ENCODE data around the gene RBCK1.
"Not testable (repeated sequence)": the region's sequence is repeated elsewhere in the genome, so short reads cannot be mapped to it uniquely, and the experiment has no call there.

Gene RBCK1

GRCh38 chr20:437787-438486, 29.8 kb downstream of the RBCK1 start:
- peak in 1 of 14 donors; percentile 10 for DNase-seq

GRCh38 chr20:438571-439469, 30.7 kb downstream of the RBCK1 start:
- peak in 1 of 14 donors; percentile 9 for DNase-seq

GRCh38 chr20:440148-440547, 32.0 kb downstream of the RBCK1 start:
- DNase-seq, result no peak

GRCh38 chr20:440636-441035, 32.5 kb downstream of the RBCK1 start:
- DNase-seq, result no peak

GRCh38 chr20:443223-443775, 35.2 kb downstream of the RBCK1 start:
- no peak for DNase-seq

- peak in 1 of 14 donors; percentile 63 for DNase-seq
Observed at GRCh38 chr20:444117-444516, 36.0 kb downstream of the RBCK1 start.

GRCh38 chr20:444862-445426, 36.8 kb downstream of the RBCK1 start:
- peak in 1 of 14 donors; percentile 45 for DNase-seq

- DNase-seq, result peak in 1 of 14 donors; percentile 4
Observed at GRCh38 chr20:445514-446336, 37.6 kb downstream of the RBCK1 start.

GRCh38 chr20:452021-452420, 43.9 kb downstream of the RBCK1 start:
- not testable (repeated sequence) for DNase-seq

GRCh38 chr20:454951-455350, 46.9 kb downstream of the RBCK1 start:
- no peak for DNase-seq

GRCh38 chr20:458776-459175, 50.7 kb downstream of the RBCK1 start:
- DNase-seq, result no peak

- DNase-seq, result no peak
Observed at GRCh38 chr20:460180-460579, 52.1 kb downstream of the RBCK1 start.

- peak in 2 of 14 donors; percentile 1 to 9 for DNase-seq
Observed at GRCh38 chr20:460707-461106, 52.6 kb downstream of the RBCK1 start.

- peak in 7 of 14 donors; percentile 35 to 73 (median 54) for DNase-seq
Observed at GRCh38 chr20:461254-462198, 53.4 kb downstream of the RBCK1 start.

- peak in 13 of 14 donors; percentile 54 to 88 (median 76) for DNase-seq
Observed at GRCh38 chr20:462199-462991, 54.3 kb downstream of the RBCK1 start, which contains the start of gene TBC1D20. Gene TBC1D20 (minus strand): TSS chr20:462533. CDS start chr20:462405, 128 bp downstream.

GRCh38 chr20:467755-468154, 59.7 kb downstream of the RBCK1 start:
- DNase-seq, result no peak

GRCh38 chr20:469746-470490, 61.8 kb downstream of the RBCK1 start:
- no peak for DNase-seq

- no peak for DNase-seq
Observed at GRCh38 chr20:472137-472846, 64.2 kb downstream of the RBCK1 start.
